Upper lobe of left lung (tissue), 4 donors: ENCODE data around the gene ZSCAN25.

Experiments
- EP300 ChIP-seq, 4 donors: sonication (generic); formaldehyde crosslinking; IDR thresholded peaks; one replicate each; pipeline ENCODE4 v1.5.1; 2017; ENCODE audit warnings: antibody characterized with exemption in 4 of 4, control low read depth in 2 of 4
- POLR2A ChIP-seq, 4 donors: fragments of 450-650 bp; IDR thresholded peaks; one replicate each; pipeline ENCODE4 v1.5.1; 2016 to 2017; ENCODE audit warnings: antibody characterized with exemption in 4 of 4, mild to moderate bottlenecking in 2 of 4
- POLR2AphosphoS5 ChIP-seq, 2 donors: sonication (generic); formaldehyde crosslinking; IDR thresholded peaks; one replicate each; pipeline ENCODE4 v1.5.1; 2017; ENCODE audit warnings: antibody characterized with exemption in 2 of 2
- TF ChIP-seq, protein P1 (sequence below), 6 experiments: fragments of 450-650 bp in 4 of 6; fragments of 200-600 bp in 2 of 6; sonication (generic) in 2 of 6; IDR thresholded peaks; one replicate each; pipeline ENCODE4 v1.5.1; 2016 to 2019; ENCODE audit warnings: antibody characterized with exemption in 6 of 6

DNA sequence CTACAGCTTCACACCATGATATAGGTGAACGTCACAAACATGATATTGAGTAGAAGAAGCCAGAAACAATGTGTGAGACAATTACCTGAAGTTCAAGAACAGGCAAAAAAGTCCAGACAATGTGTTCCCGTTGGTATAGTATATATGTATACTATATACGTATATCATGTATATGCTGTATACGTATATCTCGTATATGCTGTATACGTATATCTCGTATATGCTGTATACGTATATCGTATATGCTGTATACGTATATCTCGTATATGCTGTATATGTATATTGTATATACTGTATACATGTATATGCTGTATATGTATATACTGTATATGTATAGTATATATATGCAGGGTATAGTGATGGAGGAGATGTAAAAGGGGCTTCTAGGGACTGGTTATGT is 10.8 kb downstream of the ZSCAN25 start:
- TF ChIP-seq, protein P1, sequence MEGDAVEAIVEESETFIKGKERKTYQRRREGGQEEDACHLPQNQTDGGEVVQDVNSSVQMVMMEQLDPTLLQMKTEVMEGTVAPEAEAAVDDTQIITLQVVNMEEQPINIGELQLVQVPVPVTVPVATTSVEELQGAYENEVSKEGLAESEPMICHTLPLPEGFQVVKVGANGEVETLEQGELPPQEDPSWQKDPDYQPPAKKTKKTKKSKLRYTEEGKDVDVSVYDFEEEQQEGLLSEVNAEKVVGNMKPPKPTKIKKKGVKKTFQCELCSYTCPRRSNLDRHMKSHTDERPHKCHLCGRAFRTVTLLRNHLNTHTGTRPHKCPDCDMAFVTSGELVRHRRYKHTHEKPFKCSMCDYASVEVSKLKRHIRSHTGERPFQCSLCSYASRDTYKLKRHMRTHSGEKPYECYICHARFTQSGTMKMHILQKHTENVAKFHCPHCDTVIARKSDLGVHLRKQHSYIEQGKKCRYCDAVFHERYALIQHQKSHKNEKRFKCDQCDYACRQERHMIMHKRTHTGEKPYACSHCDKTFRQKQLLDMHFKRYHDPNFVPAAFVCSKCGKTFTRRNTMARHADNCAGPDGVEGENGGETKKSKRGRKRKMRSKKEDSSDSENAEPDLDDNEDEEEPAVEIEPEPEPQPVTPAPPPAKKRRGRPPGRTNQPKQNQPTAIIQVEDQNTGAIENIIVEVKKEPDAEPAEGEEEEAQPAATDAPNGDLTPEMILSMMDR (IDR thresholded peaks at IDR 0.05) = no peak
- TF ChIP-seq POLR2A (IDR thresholded peaks at IDR 0.05) (no peak), POLR2AphosphoS5 (IDR thresholded peaks at IDR 0.05) (no peak), EP300 (IDR thresholded peaks at IDR 0.05) (no peak)
